OCI-LY3 (cell line): ENCODE measurements around the gene HMCN1.
A peak's percentile ranks its signal among the peaks of the same experiment; 100 is the strongest.
"Not testable (repeated sequence)": the region's sequence is repeated elsewhere in the genome, so short reads cannot be mapped to it uniquely, and the experiment has no call there.

Experiments used
- H2AFZ ChIP-seq: fragments of 200-600, 300-600 bp; shearing (Covaris generic); 2 replicates; pipeline ENCODE4 v1.6.0; 2014; ENCODE audit warnings: antibody characterized with exemption, low read depth, low read length
- H3K27ac ChIP-seq: fragments of 200-600, 300-600 bp; sonication (generic); 2 replicates; pipeline ENCODE4 v1.5.1; 2014; ENCODE audit warnings: mild to moderate bottlenecking, low read length, moderate library complexity, mixed read lengths
- H3K27me3 ChIP-seq: fragments of 200-600, 300-600 bp; sonication (generic); 2 replicates; pipeline ENCODE4 v1.6.1; 2014; ENCODE audit warnings: low read depth, low read length, mixed read lengths
- H3K36me3 ChIP-seq: fragments of 200-600, 300-600 bp; sonication (generic); replicated peaks from 2 replicates; pipeline ENCODE3; 2014; ENCODE audit warnings: low read depth, low read length, mixed read lengths
- H3K4me1 ChIP-seq: fragments of 300-600, 200-600 bp; sonication (generic); 2 replicates; pipeline ENCODE4 v1.6.1; 2014; ENCODE audit warnings: low read length, mixed read lengths
- H3K4me2 ChIP-seq: fragments of 200-600, 300-600 bp; sonication (generic); 2 replicates; pipeline ENCODE4 v1.6.1; 2014; ENCODE audit warnings: low read length, mixed read lengths
- H3K4me3 ChIP-seq: fragments of 300-600, 200-600 bp; sonication (generic); 2 replicates; pipeline ENCODE4 v1.5.1; 2014; ENCODE audit warnings: antibody characterized with exemption, mild to moderate bottlenecking, low read length, moderate library complexity
- H3K79me2 ChIP-seq: fragments of 300-600, 200-600 bp; shearing (Covaris generic); 2 replicates; pipeline ENCODE4 v1.6.1; 2014; ENCODE audit warnings: mild to moderate bottlenecking, low read length, mixed read lengths
- H3K9ac ChIP-seq: fragments of 300-600, 200-600 bp; shearing (Covaris generic); 2 replicates; pipeline ENCODE4 v1.6.0; 2014; ENCODE audit warnings: mild to moderate bottlenecking, low read length, moderate library complexity
- H3K9me3 ChIP-seq: fragments of 200-600, 300-600 bp; shearing (Covaris generic); 2 replicates; pipeline ENCODE4 v1.6.1; 2014; ENCODE audit warnings: low read length, mixed read lengths; ENCODE audit not compliant: insufficient read depth
- H4K20me1 ChIP-seq: fragments of 200-600, 300-600 bp; sonication (generic); 2 replicates; pipeline ENCODE4 v1.6.1; 2016; ENCODE audit warnings: low read length, mixed read lengths; ENCODE audit not compliant: insufficient read depth
- CTCF ChIP-seq: fragments of 200-600, 300-600 bp; sonication (generic); IDR thresholded peaks from 2 replicates; pipeline ENCODE4 v1.5.1; 2014; ENCODE audit warnings: antibody characterized with exemption, low read length, low read depth
- EZH2phosphoT487 ChIP-seq: fragments of 200-600 bp; shearing (Covaris generic); IDR thresholded peaks from 2 replicates; pipeline ENCODE4 v1.6.1; 2018; ENCODE audit warnings: antibody characterized with exemption, mixed run types, low read depth

Gene HMCN1

DNA sequence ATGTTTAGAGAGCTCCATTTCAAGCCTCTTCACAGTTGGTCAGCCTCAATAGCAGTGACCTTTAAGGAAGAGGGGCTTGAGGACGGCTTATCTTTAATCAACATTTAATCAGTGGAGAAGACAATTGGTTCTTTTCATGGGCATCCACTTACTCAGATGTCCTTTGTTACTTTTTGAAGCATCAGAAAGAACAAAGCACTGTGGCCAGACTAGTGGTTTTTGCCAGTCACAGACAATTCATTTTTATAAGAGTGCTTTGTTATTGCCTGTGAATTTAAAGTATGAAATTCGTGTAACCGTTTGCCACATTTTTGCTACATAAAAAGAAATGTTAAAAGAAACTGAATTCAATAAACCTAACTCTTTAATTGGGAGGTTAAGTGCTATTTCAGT lies 418.0 kb downstream of the HMCN1 start:
- Histone ChIP-seq H3K79me2 (no peaks in the 10 kb centered on the region), H3K27ac (no peak overlapping the region), H3K9ac (no peak overlapping the region), H3K9me3 (no peaks in the 10 kb centered on the region), H4K20me1 (no peaks in the 10 kb centered on the region), H2AFZ (no peak overlapping the region), H3K27me3 (peaks cover 27% of the 10 kb centered on the region), H3K4me2 (no peak overlapping the region), H3K36me3 (no peaks in the 10 kb centered on the region), H3K4me1 (peaks cover 6% of the 10 kb centered on the region), H3K4me3 (no peak overlapping the region)
- TF ChIP-seq CTCF, result no peak
- TF ChIP-seq EZH2phosphoT487, result no peak

DNA sequence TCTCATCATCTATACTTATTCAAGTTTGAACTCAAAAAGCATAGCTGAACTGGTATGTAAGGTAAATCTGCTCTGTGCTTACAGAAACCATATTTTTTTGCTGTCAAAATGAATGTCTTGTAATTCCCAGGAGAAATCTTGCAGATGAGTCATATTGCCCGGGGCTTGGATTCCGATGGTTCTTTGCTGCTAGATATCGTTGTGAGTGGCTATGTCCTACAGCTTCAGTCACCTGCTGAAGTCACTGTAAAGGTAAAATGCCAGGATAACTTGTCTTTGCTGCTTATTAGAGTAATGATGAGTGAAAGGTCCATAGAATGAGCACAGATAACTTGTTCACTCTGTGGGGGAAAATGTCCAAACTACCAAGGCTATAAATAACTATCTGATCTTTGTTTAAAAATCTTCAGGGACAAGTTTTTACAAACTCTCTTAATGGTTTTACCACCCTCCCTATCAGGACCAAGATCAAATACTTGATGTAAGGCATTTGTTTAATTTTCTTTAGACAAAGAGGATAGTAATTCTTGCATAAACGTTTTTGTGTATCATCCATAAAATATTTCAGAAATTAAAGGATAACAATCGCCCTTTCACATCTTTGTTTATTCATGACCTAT lies 418.5 kb downstream of the HMCN1 start:
- H3K36me3 ChIP-seq, result no peaks in the 10 kb centered on the region
- no peaks in the 10 kb centered on the region for H3K79me2 ChIP-seq
- peaks cover 27% of the 10 kb centered on the region for H3K27me3 ChIP-seq
- no peaks in the 10 kb centered on the region for H4K20me1 ChIP-seq
- peaks cover 3% of the 10 kb centered on the region for H3K4me1 ChIP-seq
- H2AFZ ChIP-seq, result no peak overlapping the region
- H3K4me3 ChIP-seq, result no peak overlapping the region
- TF ChIP-seq EZH2phosphoT487 (no peak), CTCF (no peak)
- no peaks in the 10 kb centered on the region for H3K9me3 ChIP-seq
- no peak overlapping the region for H3K9ac ChIP-seq
- no peak overlapping the region for H3K27ac ChIP-seq
- no peak overlapping the region for H3K4me2 ChIP-seq

GRCh38 chr1:186154651-186155050 lies 420.5 kb downstream of the HMCN1 start:
- H3K9ac ChIP-seq, result no peak overlapping the region
- H3K27me3 ChIP-seq, result peaks cover 27% of the 10 kb centered on the region
- H3K79me2 ChIP-seq, result no peaks in the 10 kb centered on the region
- no peak overlapping the region for H3K4me3 ChIP-seq
- H2AFZ ChIP-seq, result no peak overlapping the region
- no peak overlapping the region for H3K27ac ChIP-seq
- no peak overlapping the region for H3K4me2 ChIP-seq
- no peaks in the 10 kb centered on the region for H4K20me1 ChIP-seq
- TF ChIP-seq CTCF, result no peak
- TF ChIP-seq EZH2phosphoT487, result no peak
- no peaks in the 10 kb centered on the region for H3K36me3 ChIP-seq
- H3K4me1 ChIP-seq, result peaks cover 3% of the 10 kb centered on the region; the same call in 1 of the 2 replicates
- H3K9me3 ChIP-seq, result no peaks in the 10 kb centered on the region

- Histone ChIP-seq H3K4me1 (peaks cover 3% of the 10 kb centered on the region; the same call in 1 of the 2 replicates), H3K27ac (no peak overlapping the region), H3K36me3 (no peaks in the 10 kb centered on the region), H3K9me3 (no peaks in the 10 kb centered on the region), H3K27me3 (peaks cover 27% of the 10 kb centered on the region), H3K79me2 (no peaks in the 10 kb centered on the region), H4K20me1 (no peaks in the 10 kb centered on the region), H2AFZ (no peak overlapping the region), H3K4me3 (no peak overlapping the region), H3K9ac (no peak overlapping the region), H3K4me2 (no peak overlapping the region)
- TF ChIP-seq EZH2phosphoT487 (no peak), CTCF (peak; percentile 92)
Observed at GRCh38 chr1:186155594-186155993, 421.4 kb downstream of the HMCN1 start.

- not testable (repeated sequence) for H3K27ac ChIP-seq, H3K4me1 ChIP-seq, H3K9me3 ChIP-seq, H3K4me2 ChIP-seq, H3K9ac ChIP-seq, H3K79me2 ChIP-seq, H3K36me3 ChIP-seq, H4K20me1 ChIP-seq, H3K4me3 ChIP-seq, H2AFZ ChIP-seq
- H3K27me3 ChIP-seq, result peaks cover 38% of the 10 kb centered on the region
Observed at GRCh38 chr1:186162895-186163294, 428.7 kb downstream of the HMCN1 start.
